Esophagus muscularis mucosa (tissue), 4 donors: ENCODE data around the gene ACACB. TPM values are rescaled to one million over a fixed set of nuclear protein-coding genes. Genes with fewer than 3 reads are reported as not detected.

Experiments
- DNase-seq: peaks from one replicate; pipeline ENCODE4 v3.0.0-alpha.2; 2017; ENCODE audit errors: extremely low spot score
- H3K27ac ChIP-seq, 4 donors: fragments of 200-600 bp; sonication (generic); replicated peaks in 1 of 4; 1 replicate in 3 of 4; 2 replicates in 1 of 4; pipeline ENCODE4 v1.5.1; 2016 to 2019; ENCODE audit warnings: mild to moderate bottlenecking in 1 of 4
- H3K27me3 ChIP-seq, 4 donors: fragments of 200-600 bp; sonication (generic); one replicate each; pipeline versions ENCODE4 v1.5.1 to v1.6.0; 2016 to 2019
- H3K36me3 ChIP-seq, 4 donors: fragments of 200-600 bp; sonication (generic); one replicate each; pipeline ENCODE4 v1.5.1; 2016 to 2019
- H3K4me1 ChIP-seq, 4 donors: fragments of 200-600 bp; sonication (generic); one replicate each; pipeline ENCODE4 v1.5.1; 2016 to 2019
- H3K4me3 ChIP-seq, 4 donors: fragments of 200-600 bp; sonication (generic); 1 replicate in 2 of 4; 2 replicates in 2 of 4; pipeline ENCODE4 v1.5.1; 2016 to 2019; ENCODE audit warnings: mild to moderate bottlenecking in 4 of 4, moderate library complexity in 1 of 4
- H3K9me3 ChIP-seq, 4 donors: fragments of 200-600 bp; sonication (generic); 1 replicate in 3 of 4; 2 replicates in 1 of 4; pipeline ENCODE4 v1.5.1; 2016 to 2019
- EP300 ChIP-seq: sonication (generic); formaldehyde crosslinking; IDR thresholded peaks from one replicate; pipeline ENCODE4 v1.6.1; 2017; ENCODE audit warnings: antibody characterized with exemption
- POLR2A ChIP-seq: fragments of 450-650 bp; IDR thresholded peaks from one replicate; pipeline ENCODE4 v1.6.1; 2017; ENCODE audit warnings: antibody characterized with exemption, moderate library complexity, mild to moderate bottlenecking, low read depth
- POLR2AphosphoS5 ChIP-seq, 2 donors: sonication (generic); formaldehyde crosslinking; IDR thresholded peaks; one replicate each; pipeline ENCODE4 v1.6.1; 2017; ENCODE audit warnings: antibody characterized with exemption in 2 of 2
- WGBS: methylation state at CpG from one replicate; pipeline ENCODE4 v1.1.5; 2018; 5-methylcytosine and 5-hydroxymethylcytosine counted together
- intact Hi-C: fragments of 100-400 bp; cut with DNase I; formaldehyde crosslinking; loops from one replicate; pipeline ENCODE4 v1.15.1; 2023
- total RNA-seq, 4 donors: library from RNA; depleted of rRNA; stranded (reverse); fragments of >200 nt; gene quantifications; one replicate each; pipeline versions ENCODE4 v1.1.0 to v1.2.1, GENCODE V29; 2016
- TF ChIP-seq, protein P1 (sequence below), 3 experiments: fragments of 200-600 bp in 2 of 3; fragments of 450-650 bp in 1 of 3; sonication (generic) in 2 of 3; IDR thresholded peaks; one replicate each; pipeline ENCODE4 v1.5.1; 2017 to 2019; ENCODE audit warnings: antibody characterized with exemption in 3 of 3, mild to moderate bottlenecking in 2 of 3, moderate library complexity in 1 of 3

The ACACB gene
- total RNA-seq, 4 donors from 2014 or later = 59.6 to 134 (median 108) TPM

DNA sequence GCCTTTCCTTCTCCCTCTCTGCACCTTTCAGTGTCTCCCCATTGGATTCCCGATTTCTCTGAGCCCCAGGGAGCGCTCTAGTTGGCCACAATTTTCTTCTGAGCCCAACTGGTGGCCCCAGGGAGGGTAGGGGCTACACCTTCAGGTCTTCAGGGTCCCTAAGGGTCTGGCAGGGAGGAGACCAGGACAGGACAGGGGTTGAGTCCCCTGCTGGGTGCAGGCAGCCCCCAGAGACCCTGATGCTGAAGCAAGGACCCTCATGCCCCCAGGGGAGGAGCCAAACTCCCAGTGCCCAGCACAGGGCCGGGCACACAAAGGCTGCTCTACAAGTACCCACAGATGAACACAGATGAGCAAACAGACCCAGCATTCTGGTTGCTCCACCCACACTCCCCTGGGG, 180.0 kb downstream of the ACACB start:
- Histone ChIP-seq H3K27me3 (no peaks in the 10 kb centered on the region), H3K27ac (no peak overlapping the region), H3K36me3 (no peaks in the 10 kb centered on the region), H3K4me3 (no peak overlapping the region), H3K4me1 (peaks cover 5 to 8% (median 8%) of the 10 kb centered on the region in 4 donors), H3K9me3 (no peaks in the 10 kb centered on the region)
- intact Hi-C loops = no loop called here
- DNase-seq = no peak
- TF ChIP-seq POLR2AphosphoS5 (IDR thresholded peaks at IDR 0.05) (no peak), POLR2A (no peak), EP300 (no peak)
- TF ChIP-seq, protein P1, sequence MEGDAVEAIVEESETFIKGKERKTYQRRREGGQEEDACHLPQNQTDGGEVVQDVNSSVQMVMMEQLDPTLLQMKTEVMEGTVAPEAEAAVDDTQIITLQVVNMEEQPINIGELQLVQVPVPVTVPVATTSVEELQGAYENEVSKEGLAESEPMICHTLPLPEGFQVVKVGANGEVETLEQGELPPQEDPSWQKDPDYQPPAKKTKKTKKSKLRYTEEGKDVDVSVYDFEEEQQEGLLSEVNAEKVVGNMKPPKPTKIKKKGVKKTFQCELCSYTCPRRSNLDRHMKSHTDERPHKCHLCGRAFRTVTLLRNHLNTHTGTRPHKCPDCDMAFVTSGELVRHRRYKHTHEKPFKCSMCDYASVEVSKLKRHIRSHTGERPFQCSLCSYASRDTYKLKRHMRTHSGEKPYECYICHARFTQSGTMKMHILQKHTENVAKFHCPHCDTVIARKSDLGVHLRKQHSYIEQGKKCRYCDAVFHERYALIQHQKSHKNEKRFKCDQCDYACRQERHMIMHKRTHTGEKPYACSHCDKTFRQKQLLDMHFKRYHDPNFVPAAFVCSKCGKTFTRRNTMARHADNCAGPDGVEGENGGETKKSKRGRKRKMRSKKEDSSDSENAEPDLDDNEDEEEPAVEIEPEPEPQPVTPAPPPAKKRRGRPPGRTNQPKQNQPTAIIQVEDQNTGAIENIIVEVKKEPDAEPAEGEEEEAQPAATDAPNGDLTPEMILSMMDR (IDR thresholded peaks at IDR 0.05) = no peak
- WGBS = 75% methylated on average over 2 of the region's 3 CpGs

DNA sequence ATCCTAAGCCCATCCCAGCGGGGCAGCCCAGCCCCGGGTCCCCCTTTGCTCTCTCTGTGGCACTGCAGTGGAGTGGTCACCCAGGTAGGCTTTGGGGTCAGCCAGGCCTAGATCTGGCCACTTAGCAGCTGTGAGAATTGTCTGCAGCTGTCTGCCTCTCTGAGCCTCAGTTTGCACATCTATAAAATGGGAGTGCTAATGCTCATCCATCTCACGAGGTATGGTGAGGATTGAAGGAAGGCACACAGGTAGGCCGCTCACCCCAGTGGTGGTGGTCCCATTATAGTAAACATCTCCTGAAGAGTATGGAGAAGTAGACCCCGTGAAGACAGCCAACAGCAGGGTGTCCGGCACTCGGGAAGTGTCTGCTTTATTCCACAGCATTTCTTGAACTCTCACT, 183.5 kb downstream of the ACACB start:
- Histone ChIP-seq H3K27me3 (no peaks in the 10 kb centered on the region), H3K9me3 (no peaks in the 10 kb centered on the region), H3K27ac (no peak overlapping the region), H3K36me3 (no peaks in the 10 kb centered on the region), H3K4me1 (peaks cover 0 to 8% (median 0%) of the 10 kb centered on the region in 4 donors), H3K4me3 (no peak overlapping the region)
- WGBS = 92% methylated on average over 7 of the region's 7 CpGs
- TF ChIP-seq EP300 (no peak), POLR2AphosphoS5 (IDR thresholded peaks at IDR 0.05) (no peak), POLR2A (no peak)
- TF ChIP-seq, protein P1 (IDR thresholded peaks at IDR 0.05) = no peak
- no peak for DNase-seq
- intact Hi-C loops = no loop called here

DNA sequence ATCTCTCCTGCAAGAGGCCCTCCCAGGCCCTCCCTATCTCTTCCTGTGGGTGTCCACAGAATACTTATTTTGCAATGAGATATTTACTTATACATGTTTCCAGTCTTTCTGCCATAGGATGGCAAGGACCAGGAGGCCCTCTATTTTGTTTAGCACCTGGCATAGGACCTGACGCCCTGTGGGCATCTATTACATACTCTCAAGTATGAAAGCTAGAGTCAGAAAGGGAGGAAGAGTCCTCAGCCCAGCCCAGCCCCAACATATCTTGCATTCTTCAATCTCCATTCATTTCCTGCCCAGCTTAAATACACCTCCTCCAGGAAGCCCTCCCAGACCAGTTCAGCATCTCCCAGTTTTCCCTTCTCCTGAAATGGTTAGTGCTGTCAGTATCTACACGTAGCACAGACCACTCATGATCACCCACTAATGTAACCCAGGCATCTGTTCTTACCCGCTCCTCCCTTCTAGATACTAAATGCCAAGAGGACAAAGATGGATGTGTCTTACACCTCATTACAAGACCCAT, 185.3 kb downstream of the ACACB start:
- 90% methylated on average over 3 of the region's 3 CpGs for WGBS
- intact Hi-C loops = no loop called here
- no peaks in the 10 kb centered on the region for H3K36me3 ChIP-seq
- H3K27ac ChIP-seq = no peak overlapping the region
- no peak for DNase-seq
- H3K4me3 ChIP-seq = no peak overlapping the region
- no peaks in the 10 kb centered on the region for H3K9me3 ChIP-seq
- peaks cover 0 to 8% (median 0%) of the 10 kb centered on the region in 4 donors for H3K4me1 ChIP-seq
- peaks cover 0 to 13% (median 0%) of the 10 kb centered on the region in 4 donors for H3K27me3 ChIP-seq
- TF ChIP-seq POLR2A = no peak
- TF ChIP-seq, protein P1 (IDR thresholded peaks at IDR 0.05) = no peak
- no peak for TF ChIP-seq EP300
- TF ChIP-seq POLR2AphosphoS5 (IDR thresholded peaks at IDR 0.05) = no peak

DNA sequence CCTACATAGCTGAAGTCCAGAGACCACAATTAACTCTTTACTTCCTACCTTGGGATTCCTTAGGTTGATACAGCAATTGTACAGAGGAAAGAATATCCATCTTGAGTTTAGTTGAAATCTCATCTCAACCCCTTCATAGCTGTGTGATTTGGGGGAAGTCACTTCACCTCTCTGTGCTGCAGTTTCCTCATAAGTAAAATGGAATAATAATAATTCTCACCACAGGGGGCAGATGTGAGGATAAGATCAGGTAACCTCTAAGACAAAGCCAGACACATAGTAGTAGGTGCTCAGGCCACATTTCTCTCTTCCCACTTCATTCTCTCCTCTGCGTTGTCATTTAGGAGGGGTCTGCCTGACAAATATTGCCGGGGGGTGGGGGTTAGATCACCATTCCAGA, 186.0 kb downstream of the ACACB start:
- intact Hi-C loops = no loop called here
- Histone ChIP-seq H3K4me3 (no peak overlapping the region), H3K4me1 (peaks cover 0 to 8% (median 0%) of the 10 kb centered on the region in 4 donors), H3K36me3 (no peaks in the 10 kb centered on the region), H3K27ac (no peak overlapping the region), H3K27me3 (peaks cover 0 to 20% (median 0%) of the 10 kb centered on the region in 4 donors), H3K9me3 (no peaks in the 10 kb centered on the region)
- WGBS = 76% methylated on average over 2 of the region's 2 CpGs
- no peak for DNase-seq
- no peak for TF ChIP-seq POLR2AphosphoS5 (IDR thresholded peaks at IDR 0.05)

DNA sequence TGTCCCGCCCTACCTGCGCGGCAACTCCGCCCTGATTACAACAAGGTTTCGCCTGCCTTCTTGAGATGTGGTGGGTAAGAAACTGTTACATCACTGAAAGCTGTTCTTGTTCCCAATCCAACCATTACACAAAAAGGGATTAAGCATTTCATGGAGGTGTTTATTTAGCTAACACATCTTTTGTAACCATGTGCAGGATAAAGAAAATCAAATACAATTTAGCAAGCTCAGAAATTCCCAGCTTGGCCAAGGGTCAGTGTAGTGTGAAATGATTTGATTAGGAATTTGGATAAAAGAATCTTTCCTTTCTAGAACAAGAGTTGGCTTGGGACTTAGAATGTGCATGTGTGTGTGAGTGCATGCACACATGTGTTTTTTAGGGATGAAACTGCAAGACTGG, 186.4 kb downstream of the ACACB start:
- intact Hi-C loops = no loop called here
- TF ChIP-seq POLR2A (no peak), POLR2AphosphoS5 (IDR thresholded peaks at IDR 0.05) (no peak), EP300 (no peak)
- TF ChIP-seq, protein P1 (IDR thresholded peaks at IDR 0.05) = no peak
- Histone ChIP-seq H3K4me3 (no peak overlapping the region), H3K4me1 (peaks cover 0 to 8% (median 0%) of the 10 kb centered on the region in 4 donors), H3K27me3 (peaks cover 0 to 24% (median 0%) of the 10 kb centered on the region in 4 donors), H3K27ac (no peak overlapping the region), H3K9me3 (no peaks in the 10 kb centered on the region), H3K36me3 (no peaks in the 10 kb centered on the region)
- WGBS = 81% methylated on average over 5 of the region's 5 CpGs
- no peak for DNase-seq
